ENCODE results near the gene APAF1.

DNA sequence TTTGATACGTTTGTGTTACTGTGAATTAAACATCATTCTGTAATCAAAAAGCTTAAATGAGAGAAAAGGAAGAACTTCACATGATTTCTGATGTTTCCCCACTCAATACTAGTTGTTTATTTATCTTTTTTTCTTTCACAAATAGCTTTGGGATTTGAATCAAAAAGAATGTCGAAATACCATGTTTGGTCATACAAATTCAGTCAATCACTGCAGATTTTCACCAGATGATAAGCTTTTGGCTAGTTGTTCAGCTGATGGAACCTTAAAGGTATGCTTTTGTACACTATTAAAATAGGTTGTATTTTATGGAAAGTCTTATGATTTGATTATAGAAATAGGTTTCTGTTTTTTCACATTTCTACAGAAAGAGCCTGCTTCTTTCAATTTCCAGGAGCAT, 41.5 kb downstream of the APAF1 start:
- TF ChIP-seq, protein P1, sequence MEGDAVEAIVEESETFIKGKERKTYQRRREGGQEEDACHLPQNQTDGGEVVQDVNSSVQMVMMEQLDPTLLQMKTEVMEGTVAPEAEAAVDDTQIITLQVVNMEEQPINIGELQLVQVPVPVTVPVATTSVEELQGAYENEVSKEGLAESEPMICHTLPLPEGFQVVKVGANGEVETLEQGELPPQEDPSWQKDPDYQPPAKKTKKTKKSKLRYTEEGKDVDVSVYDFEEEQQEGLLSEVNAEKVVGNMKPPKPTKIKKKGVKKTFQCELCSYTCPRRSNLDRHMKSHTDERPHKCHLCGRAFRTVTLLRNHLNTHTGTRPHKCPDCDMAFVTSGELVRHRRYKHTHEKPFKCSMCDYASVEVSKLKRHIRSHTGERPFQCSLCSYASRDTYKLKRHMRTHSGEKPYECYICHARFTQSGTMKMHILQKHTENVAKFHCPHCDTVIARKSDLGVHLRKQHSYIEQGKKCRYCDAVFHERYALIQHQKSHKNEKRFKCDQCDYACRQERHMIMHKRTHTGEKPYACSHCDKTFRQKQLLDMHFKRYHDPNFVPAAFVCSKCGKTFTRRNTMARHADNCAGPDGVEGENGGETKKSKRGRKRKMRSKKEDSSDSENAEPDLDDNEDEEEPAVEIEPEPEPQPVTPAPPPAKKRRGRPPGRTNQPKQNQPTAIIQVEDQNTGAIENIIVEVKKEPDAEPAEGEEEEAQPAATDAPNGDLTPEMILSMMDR (IDR thresholded peaks at IDR 0.05) = no peak
- TF ChIP-seq POLR2A (IDR thresholded peaks at IDR 0.05) (no peak), POLR2AphosphoS5 (IDR thresholded peaks at IDR 0.05) (no peak)

Measured in gastroesophageal sphincter (tissue), 3 donors.